Measurements from ENCODE around the gene TPSG1.
"Not testable (repeated sequence)": the region's sequence is repeated elsewhere in the genome, so short reads cannot be mapped to it uniquely, and the experiment has no call there.

TPSG1 gene

DNA sequence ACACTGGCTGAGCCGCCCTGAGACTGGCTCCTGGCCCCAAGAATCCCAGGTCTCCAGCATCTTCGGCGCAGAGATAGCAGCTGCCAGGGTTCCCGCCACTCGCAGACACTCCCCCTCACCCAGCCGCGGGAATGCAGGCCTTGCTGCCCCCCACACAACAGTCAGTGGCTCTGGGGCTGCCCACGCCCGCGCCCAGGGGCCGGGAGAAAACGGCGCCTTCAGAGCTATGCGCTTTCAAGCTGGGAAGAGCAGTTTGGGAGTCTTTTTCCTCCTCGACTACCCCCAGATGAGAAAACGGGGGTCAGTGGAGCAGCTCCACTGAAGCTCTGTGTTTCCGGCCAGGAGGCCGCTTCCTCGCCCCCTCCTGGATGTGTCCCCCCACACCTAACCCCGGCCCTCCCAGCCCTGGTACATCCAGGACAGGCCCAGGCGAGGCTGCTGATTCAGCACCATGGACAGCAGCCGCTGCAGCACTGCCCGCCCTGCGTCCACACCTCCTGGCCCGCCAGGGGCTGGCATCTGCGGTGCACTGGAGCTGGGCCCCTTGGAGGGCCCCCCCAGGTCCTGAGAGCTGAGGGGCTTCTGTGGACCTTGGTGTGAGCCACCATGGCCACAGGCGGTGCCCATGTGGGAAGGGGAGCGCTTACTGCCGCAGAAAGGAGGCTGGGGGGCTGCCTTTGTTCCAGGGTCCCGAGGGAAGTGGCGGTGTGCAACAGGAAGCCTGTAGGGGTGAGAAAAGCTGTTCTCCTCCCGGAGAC, 36.5 kb downstream of the TPSG1 start:
- H3K4me3 ChIP-seq (ENCODE audit: low read length) = no peak overlapping the region
- TF ChIP-seq, protein P1, sequence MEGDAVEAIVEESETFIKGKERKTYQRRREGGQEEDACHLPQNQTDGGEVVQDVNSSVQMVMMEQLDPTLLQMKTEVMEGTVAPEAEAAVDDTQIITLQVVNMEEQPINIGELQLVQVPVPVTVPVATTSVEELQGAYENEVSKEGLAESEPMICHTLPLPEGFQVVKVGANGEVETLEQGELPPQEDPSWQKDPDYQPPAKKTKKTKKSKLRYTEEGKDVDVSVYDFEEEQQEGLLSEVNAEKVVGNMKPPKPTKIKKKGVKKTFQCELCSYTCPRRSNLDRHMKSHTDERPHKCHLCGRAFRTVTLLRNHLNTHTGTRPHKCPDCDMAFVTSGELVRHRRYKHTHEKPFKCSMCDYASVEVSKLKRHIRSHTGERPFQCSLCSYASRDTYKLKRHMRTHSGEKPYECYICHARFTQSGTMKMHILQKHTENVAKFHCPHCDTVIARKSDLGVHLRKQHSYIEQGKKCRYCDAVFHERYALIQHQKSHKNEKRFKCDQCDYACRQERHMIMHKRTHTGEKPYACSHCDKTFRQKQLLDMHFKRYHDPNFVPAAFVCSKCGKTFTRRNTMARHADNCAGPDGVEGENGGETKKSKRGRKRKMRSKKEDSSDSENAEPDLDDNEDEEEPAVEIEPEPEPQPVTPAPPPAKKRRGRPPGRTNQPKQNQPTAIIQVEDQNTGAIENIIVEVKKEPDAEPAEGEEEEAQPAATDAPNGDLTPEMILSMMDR (IDR thresholded peaks at IDR 0.05; ENCODE audit: insufficient read depth, low read depth, low read length, missing control alignments) = no peak
- peak; percentile 20 for DNase-seq (ENCODE audit: low read depth)

DNA sequence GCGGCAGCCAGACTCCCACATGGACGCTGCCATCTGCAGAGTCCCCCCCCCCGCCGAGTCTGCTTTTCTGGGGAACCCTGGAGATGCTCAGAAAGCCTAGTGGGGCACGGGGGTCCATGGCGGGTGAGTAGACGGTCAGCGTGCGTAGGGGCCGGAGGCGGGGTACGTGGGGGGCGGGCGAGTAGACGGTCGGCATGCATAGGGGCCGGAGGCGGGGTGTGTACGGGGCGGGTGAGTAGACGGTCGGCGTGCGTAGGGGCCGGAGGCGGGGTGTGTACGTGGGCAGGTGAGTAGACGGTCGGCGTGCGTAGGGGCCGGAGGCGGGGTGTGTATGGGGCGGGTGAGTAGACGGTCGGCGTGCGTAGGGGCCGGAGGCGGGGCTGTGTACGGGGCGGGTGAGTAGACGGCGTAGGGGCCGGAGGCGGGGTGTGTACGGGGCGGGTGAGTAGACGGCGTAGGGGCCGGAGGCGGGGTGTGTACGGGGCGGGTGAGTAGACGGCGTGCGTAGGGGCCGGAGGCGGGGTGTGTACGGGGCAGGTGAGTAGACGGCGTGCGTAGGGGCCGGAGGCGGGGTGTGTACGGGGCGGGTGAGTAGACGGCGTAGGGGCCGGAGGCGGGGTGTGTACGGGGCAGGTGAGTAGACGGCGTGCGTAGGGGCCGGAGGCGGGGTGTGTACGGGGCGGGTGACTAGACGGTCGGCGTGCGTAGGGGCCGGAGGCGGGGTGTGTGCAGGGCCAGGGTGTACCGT, 39.4 kb downstream of the TPSG1 start:
- DNase-seq (ENCODE audit: low read depth) = not testable (repeated sequence)

DNA sequence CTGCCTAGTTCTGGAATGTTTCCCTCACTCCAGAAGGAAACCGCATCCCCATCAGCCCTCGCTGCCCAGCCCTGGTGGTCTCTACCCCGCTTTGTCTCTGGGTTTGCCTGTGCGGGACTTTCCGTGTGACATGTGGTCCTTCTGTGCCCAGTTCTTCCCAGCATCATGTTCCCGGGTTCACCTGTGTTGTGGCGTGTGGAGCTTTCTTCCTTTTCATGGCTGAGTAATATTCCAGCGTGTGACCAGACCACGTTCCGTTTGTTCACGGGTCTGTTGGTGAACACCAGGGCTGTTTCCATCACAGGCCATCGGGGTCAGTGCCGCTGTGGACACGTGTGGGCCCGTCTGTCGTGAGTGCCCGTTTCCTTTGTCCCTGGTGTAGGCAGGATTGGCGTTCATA, 40.1 kb downstream of the TPSG1 start:
- TF ChIP-seq, protein P1 (IDR thresholded peaks at IDR 0.05; ENCODE audit: insufficient read depth, low read depth, low read length, missing control alignments) = no peak
- no peak for DNase-seq (ENCODE audit: low read depth)
- H3K4me3 ChIP-seq (ENCODE audit: low read length) = no peak overlapping the region

More for the DNA sequence above, 39.4 kb downstream of the TPSG1 start:
- H3K4me3 ChIP-seq (ENCODE audit: low read length) = not testable (repeated sequence)

DNA sequence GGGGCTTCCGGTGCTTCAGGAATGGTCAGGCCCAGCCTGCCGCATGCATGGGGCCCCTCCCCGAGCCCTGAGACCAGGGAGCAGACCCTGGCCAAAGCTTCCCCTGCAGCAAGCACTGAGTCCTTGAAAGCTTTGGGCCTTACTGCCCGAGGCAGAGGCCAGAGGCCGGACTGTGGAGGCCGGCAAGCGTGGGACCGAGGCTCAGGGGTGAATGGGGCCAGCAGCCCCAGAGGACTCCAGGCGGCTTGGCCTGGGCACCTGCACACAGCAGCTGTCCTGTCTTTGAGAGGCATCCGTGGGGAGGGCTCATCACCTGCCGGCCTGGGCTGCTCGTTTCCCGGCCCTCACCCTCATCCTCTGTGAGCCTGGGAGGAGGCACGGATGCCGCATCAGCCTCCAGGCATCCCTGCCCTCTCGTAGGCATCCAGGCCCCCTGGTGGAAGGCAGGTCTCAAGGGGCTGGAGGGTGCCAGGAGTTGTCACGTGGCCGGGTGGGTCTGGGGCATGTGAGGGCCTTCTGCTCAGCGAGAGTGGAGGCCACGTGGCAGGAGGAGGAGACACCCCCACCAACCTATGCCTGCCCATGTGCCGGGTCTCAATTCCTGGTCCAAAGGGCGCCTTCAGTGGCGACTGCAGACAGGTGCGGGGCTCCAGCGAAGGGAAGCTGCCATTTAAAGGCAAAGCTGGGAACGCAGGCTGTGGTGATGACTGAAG, 40.8 kb downstream of the TPSG1 start:
- TF ChIP-seq, protein P1 (IDR thresholded peaks at IDR 0.05; ENCODE audit: insufficient read depth, low read depth, low read length, missing control alignments) = no peak
- H3K4me3 ChIP-seq (ENCODE audit: low read length) = no peak overlapping the region
- DNase-seq (ENCODE audit: low read depth) = no peak

DNA sequence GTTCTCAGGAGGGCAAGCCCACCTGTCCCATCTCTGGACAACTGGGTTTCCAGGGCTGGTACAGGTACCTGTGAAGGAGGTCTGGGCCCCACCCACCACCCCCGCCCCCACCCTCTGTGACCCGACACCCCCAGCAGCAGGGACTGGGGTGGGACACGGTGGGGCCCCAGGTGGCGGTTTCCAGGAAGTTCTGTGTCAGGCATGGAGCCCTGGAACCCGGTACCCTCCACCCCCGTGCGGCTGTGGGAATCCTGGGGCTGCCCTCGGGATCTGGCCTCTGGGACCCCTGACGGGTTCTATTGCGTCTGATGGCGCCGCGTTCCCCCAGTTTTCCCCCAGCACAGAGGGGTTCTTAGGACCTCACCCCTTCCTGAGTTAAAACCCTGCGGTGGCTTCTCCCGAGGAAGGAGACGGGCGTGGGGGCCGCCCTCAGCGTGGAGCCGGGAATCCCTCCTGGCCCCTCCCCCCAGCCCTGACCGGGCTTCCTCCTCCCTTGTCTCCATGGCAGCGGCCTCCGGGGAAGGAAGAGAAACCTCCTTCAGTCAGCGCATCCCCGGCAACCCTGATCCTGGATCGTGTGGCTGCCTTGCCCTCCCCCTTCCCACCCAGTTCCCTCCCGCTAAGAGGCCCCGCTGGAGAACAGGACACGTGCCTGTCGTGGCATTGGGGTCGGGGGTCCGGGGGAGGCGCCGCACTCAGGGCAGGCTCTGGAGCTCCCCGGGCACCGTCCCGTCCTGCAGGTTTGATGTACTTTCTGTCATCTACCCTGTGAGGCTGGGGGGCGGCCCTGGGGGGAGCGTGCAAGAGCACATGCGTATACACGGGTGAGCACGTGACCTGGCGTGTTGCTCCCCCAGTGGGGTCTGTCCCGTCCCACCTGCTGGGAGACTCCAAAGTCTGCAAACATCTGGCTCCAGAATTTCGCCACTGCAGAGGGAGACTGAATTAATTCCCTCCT, 41.8 kb downstream of the TPSG1 start:
- TF ChIP-seq, protein P1 (IDR thresholded peaks at IDR 0.05; ENCODE audit: insufficient read depth, low read depth, low read length, missing control alignments) = no peak
- DNase-seq (ENCODE audit: low read depth) = no peak
- H3K4me3 ChIP-seq (ENCODE audit: low read length) = no peak overlapping the region

DNA sequence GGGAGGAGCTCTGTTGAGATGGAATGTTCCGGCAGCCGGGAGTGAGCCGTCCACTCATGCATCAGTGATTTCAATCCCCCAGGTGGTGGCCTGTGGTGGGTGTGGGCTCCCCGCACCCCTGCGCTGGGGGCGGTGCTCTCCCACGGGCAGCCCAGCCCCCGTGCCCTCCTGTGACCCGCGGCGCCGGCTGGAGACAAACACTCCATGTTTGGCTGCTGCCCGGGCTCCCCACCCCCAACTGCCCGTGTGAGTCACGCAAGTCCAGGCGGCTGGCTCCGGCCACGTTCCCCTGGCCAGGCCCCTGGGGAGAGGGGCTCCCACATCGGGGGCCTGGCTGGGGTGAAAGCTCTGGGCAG, 42.8 kb downstream of the TPSG1 start:
- TF ChIP-seq, protein P1 (IDR thresholded peaks at IDR 0.05; ENCODE audit: insufficient read depth, low read depth, low read length, missing control alignments) = no peak
- no peak for DNase-seq (ENCODE audit: low read depth)
- no peak overlapping the region for H3K4me3 ChIP-seq (ENCODE audit: low read length)
